ENCODE measurements around the gene TBC1D22A.

Gene TBC1D22A

GRCh38 chr22:47032956-47033647 is 270.7 kb downstream of the TBC1D22A start:
- Histone ChIP-seq H3K27me3 (ENCODE audit: insufficient read depth, low read length) (no peaks in the 10 kb centered on the region), H2AFZ (ENCODE audit: low read depth, low read length) (no peak overlapping the region), H3K36me3 (ENCODE audit: insufficient read depth, low read length) (no peaks in the 10 kb centered on the region), H3K9me3 (ENCODE audit: low read length) (no peaks in the 10 kb centered on the region), H3K4me1 (ENCODE audit: insufficient read depth, low read length) (peaks cover 26% of the 10 kb centered on the region), H3K4me3 (ENCODE audit: low read length) (no peak overlapping the region)

- Histone ChIP-seq H3K9me3 (ENCODE audit: low read length) (no peaks in the 10 kb centered on the region), H3K4me1 (ENCODE audit: insufficient read depth, low read length) (peaks cover 28% of the 10 kb centered on the region), H3K36me3 (ENCODE audit: insufficient read depth, low read length) (no peaks in the 10 kb centered on the region), H3K27me3 (ENCODE audit: insufficient read depth, low read length) (no peaks in the 10 kb centered on the region), H3K4me3 (ENCODE audit: low read length) (no peak overlapping the region), H2AFZ (ENCODE audit: low read depth, low read length) (no peak overlapping the region)
Observed at GRCh38 chr22:47033648-47034000, 271.2 kb downstream of the TBC1D22A start.

GRCh38 chr22:47034076-47034808 is 271.8 kb downstream of the TBC1D22A start:
- Histone ChIP-seq H3K4me3 (ENCODE audit: low read length) (no peak overlapping the region), H3K27me3 (ENCODE audit: insufficient read depth, low read length) (no peaks in the 10 kb centered on the region), H3K4me1 (ENCODE audit: insufficient read depth, low read length) (peaks cover 23% of the 10 kb centered on the region), H3K36me3 (ENCODE audit: insufficient read depth, low read length) (no peaks in the 10 kb centered on the region), H3K9me3 (ENCODE audit: low read length) (no peaks in the 10 kb centered on the region), H2AFZ (ENCODE audit: low read depth, low read length) (no peak overlapping the region)

- no peaks in the 10 kb centered on the region for H3K27me3 ChIP-seq (ENCODE audit: insufficient read depth, low read length)
- no peak overlapping the region for H3K4me3 ChIP-seq (ENCODE audit: low read length)
- no peak overlapping the region for H2AFZ ChIP-seq (ENCODE audit: low read depth, low read length)
- H3K9me3 ChIP-seq (ENCODE audit: low read length) = no peaks in the 10 kb centered on the region
- H3K36me3 ChIP-seq (ENCODE audit: insufficient read depth, low read length) = no peaks in the 10 kb centered on the region
- H3K4me1 ChIP-seq (ENCODE audit: insufficient read depth, low read length) = peaks cover 16% of the 10 kb centered on the region
Observed at GRCh38 chr22:47034905-47035419, 272.5 kb downstream of the TBC1D22A start.

- H2AFZ ChIP-seq (ENCODE audit: low read depth, low read length) = no peak overlapping the region
- H3K36me3 ChIP-seq (ENCODE audit: insufficient read depth, low read length) = no peaks in the 10 kb centered on the region
- peaks cover 11% of the 10 kb centered on the region for H3K4me1 ChIP-seq (ENCODE audit: insufficient read depth, low read length)
- no peaks in the 10 kb centered on the region for H3K27me3 ChIP-seq (ENCODE audit: insufficient read depth, low read length)
- no peak overlapping the region for H3K4me3 ChIP-seq (ENCODE audit: low read length)
- peaks cover 3% of the 10 kb centered on the region for H3K9me3 ChIP-seq (ENCODE audit: low read length)
Observed at GRCh38 chr22:47035425-47035881, 273.0 kb downstream of the TBC1D22A start.

GRCh38 chr22:47036352-47036751 is 273.9 kb downstream of the TBC1D22A start:
- Histone ChIP-seq H3K36me3 (ENCODE audit: insufficient read depth, low read length) (no peaks in the 10 kb centered on the region), H3K9me3 (ENCODE audit: low read length) (peaks cover 3% of the 10 kb centered on the region)

GRCh38 chr22:47036936-47037485 is 274.6 kb downstream of the TBC1D22A start:
- Histone ChIP-seq H3K4me3 (ENCODE audit: low read length) (no peak overlapping the region), H2AFZ (ENCODE audit: low read depth, low read length) (no peak overlapping the region), H3K4me1 (ENCODE audit: insufficient read depth, low read length) (peaks cover 5% of the 10 kb centered on the region), H3K36me3 (ENCODE audit: insufficient read depth, low read length) (no peaks in the 10 kb centered on the region), H3K9me3 (ENCODE audit: low read length) (peaks cover 3% of the 10 kb centered on the region), H3K27me3 (ENCODE audit: insufficient read depth, low read length) (no peaks in the 10 kb centered on the region)

More at GRCh38 chr22:47036352-47036751, 273.9 kb downstream of the TBC1D22A start:
- Histone ChIP-seq H3K4me3 (ENCODE audit: low read length) (no peak overlapping the region), H3K27me3 (ENCODE audit: insufficient read depth, low read length) (no peaks in the 10 kb centered on the region), H2AFZ (ENCODE audit: low read depth, low read length) (no peak overlapping the region), H3K4me1 (ENCODE audit: insufficient read depth, low read length) (peaks cover 5% of the 10 kb centered on the region)

- Histone ChIP-seq H3K36me3 (ENCODE audit: insufficient read depth, low read length) (no peaks in the 10 kb centered on the region), H2AFZ (ENCODE audit: low read depth, low read length) (no peak overlapping the region)
Observed at GRCh38 chr22:47038206-47038835, 275.9 kb downstream of the TBC1D22A start.

GRCh38 chr22:47039356-47039755 is 276.9 kb downstream of the TBC1D22A start:
- Histone ChIP-seq H3K4me3 (ENCODE audit: low read length) (no peak overlapping the region), H2AFZ (ENCODE audit: low read depth, low read length) (no peak overlapping the region), H3K36me3 (ENCODE audit: insufficient read depth, low read length) (no peaks in the 10 kb centered on the region), H3K27me3 (ENCODE audit: insufficient read depth, low read length) (no peaks in the 10 kb centered on the region), H3K4me1 (ENCODE audit: insufficient read depth, low read length) (peaks cover 5% of the 10 kb centered on the region), H3K9me3 (ENCODE audit: low read length) (peaks cover 3% of the 10 kb centered on the region)

More at GRCh38 chr22:47038206-47038835, 275.9 kb downstream of the TBC1D22A start:
- H3K4me3 ChIP-seq (ENCODE audit: low read length) = no peak overlapping the region
- no peaks in the 10 kb centered on the region for H3K27me3 ChIP-seq (ENCODE audit: insufficient read depth, low read length)
- H3K9me3 ChIP-seq (ENCODE audit: low read length) = peaks cover 3% of the 10 kb centered on the region
- peaks cover 5% of the 10 kb centered on the region for H3K4me1 ChIP-seq (ENCODE audit: insufficient read depth, low read length)

- Histone ChIP-seq H3K4me3 (ENCODE audit: low read length) (no peak overlapping the region), H3K9me3 (ENCODE audit: low read length) (peaks cover 3% of the 10 kb centered on the region), H3K36me3 (ENCODE audit: insufficient read depth, low read length) (no peaks in the 10 kb centered on the region), H3K27me3 (ENCODE audit: insufficient read depth, low read length) (no peaks in the 10 kb centered on the region), H2AFZ (ENCODE audit: low read depth, low read length) (no peak overlapping the region), H3K4me1 (ENCODE audit: insufficient read depth, low read length) (peaks cover 5% of the 10 kb centered on the region)
Observed at GRCh38 chr22:47040486-47041270, 278.2 kb downstream of the TBC1D22A start.

- Histone ChIP-seq H3K36me3 (ENCODE audit: insufficient read depth, low read length) (no peaks in the 10 kb centered on the region), H3K4me3 (ENCODE audit: low read length) (no peak overlapping the region), H3K4me1 (ENCODE audit: insufficient read depth, low read length) (peaks cover 5% of the 10 kb centered on the region), H2AFZ (ENCODE audit: low read depth, low read length) (no peak overlapping the region), H3K9me3 (ENCODE audit: low read length) (peaks cover 3% of the 10 kb centered on the region), H3K27me3 (ENCODE audit: insufficient read depth, low read length) (no peaks in the 10 kb centered on the region)
Observed at GRCh38 chr22:47041271-47042115, 279.0 kb downstream of the TBC1D22A start.
